ENCODE measurements around the gene FAF1.

- TF ChIP-seq POLR2A (IDR thresholded peaks at IDR 0.05; ENCODE audit: borderline replicate concordance, extremely low read depth, insufficient read depth, insufficient read length) (no peak), ZBTB33 (IDR thresholded peaks at IDR 0.05; ENCODE audit: extremely low read depth, insufficient replicate concordance, low read length) (no peak), POLR2AphosphoS5 (IDR thresholded peaks at IDR 0.05; ENCODE audit: low read depth, low read length) (no peak), CTCF (IDR thresholded peaks at IDR 0.05 in 2 of 3, conservative IDR thresholded peaks at IDR 0.05 in 1 of 3; ENCODE audit: borderline replicate concordance in 1 of 3, insufficient read depth in 1 of 3, low read depth in 2 of 3, low read length in 2 of 3) (no peak)
These were observed 360.5 kb downstream of the FAF1 start for GRCh38 chr1:50599546-50599945.
